Thyroid gland (tissue), 4 donors: ENCODE results near the gene MEOX1.

Source experiments
- POLR2A ChIP-seq, 2 donors: fragments of 450-650 bp; IDR thresholded peaks; one replicate each; pipeline ENCODE4 v1.6.1; 2017; ENCODE audit warnings: antibody characterized with exemption in 2 of 2, mild to moderate bottlenecking in 2 of 2, moderate library complexity in 1 of 2
- TF ChIP-seq, protein P1 (sequence below), 6 experiments: fragments of 200-600 bp in 3 of 6; fragments of 450-650 bp in 3 of 6; sonication (generic) in 3 of 6; IDR thresholded peaks; one replicate each; pipeline ENCODE4 v1.5.1; 2016 to 2019; ENCODE audit warnings: antibody characterized with exemption in 6 of 6, mild to moderate bottlenecking in 2 of 6, inconsistent platforms in 1 of 6, moderate library complexity in 1 of 6

DNA sequence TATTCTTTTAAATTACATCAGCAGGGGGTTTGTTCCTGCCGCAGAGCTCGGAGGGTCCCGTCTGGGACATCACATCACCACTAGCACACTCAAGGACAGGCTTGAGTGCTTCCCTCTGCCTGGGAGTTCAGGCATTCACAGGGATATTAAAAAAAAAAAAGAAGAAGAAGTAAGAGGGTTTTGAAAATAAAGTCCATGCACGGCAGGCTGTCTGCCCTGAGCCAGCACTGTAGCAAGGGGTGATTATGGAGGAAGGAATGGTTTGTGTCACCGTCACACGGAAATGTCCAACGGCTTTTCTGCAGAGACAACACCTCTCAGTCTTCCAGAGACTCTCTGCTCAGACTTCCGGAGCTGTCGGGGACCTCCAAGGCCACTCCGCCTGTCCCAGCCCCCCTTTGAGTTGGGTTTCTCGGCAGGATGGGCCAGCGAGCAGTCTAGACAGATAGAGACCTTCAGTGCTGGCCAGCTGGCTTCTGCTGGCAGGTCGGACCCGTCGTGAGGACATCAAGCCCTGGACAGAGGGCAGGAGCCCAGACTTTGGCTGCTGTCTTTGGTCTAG lies 33.6 kb downstream of the MEOX1 start:
- TF ChIP-seq, protein P1, sequence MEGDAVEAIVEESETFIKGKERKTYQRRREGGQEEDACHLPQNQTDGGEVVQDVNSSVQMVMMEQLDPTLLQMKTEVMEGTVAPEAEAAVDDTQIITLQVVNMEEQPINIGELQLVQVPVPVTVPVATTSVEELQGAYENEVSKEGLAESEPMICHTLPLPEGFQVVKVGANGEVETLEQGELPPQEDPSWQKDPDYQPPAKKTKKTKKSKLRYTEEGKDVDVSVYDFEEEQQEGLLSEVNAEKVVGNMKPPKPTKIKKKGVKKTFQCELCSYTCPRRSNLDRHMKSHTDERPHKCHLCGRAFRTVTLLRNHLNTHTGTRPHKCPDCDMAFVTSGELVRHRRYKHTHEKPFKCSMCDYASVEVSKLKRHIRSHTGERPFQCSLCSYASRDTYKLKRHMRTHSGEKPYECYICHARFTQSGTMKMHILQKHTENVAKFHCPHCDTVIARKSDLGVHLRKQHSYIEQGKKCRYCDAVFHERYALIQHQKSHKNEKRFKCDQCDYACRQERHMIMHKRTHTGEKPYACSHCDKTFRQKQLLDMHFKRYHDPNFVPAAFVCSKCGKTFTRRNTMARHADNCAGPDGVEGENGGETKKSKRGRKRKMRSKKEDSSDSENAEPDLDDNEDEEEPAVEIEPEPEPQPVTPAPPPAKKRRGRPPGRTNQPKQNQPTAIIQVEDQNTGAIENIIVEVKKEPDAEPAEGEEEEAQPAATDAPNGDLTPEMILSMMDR (IDR thresholded peaks at IDR 0.05): no peak
- TF ChIP-seq POLR2A (IDR thresholded peaks at IDR 0.05): no peak
